ENCODE data around the gene RANBP9.

DNA sequence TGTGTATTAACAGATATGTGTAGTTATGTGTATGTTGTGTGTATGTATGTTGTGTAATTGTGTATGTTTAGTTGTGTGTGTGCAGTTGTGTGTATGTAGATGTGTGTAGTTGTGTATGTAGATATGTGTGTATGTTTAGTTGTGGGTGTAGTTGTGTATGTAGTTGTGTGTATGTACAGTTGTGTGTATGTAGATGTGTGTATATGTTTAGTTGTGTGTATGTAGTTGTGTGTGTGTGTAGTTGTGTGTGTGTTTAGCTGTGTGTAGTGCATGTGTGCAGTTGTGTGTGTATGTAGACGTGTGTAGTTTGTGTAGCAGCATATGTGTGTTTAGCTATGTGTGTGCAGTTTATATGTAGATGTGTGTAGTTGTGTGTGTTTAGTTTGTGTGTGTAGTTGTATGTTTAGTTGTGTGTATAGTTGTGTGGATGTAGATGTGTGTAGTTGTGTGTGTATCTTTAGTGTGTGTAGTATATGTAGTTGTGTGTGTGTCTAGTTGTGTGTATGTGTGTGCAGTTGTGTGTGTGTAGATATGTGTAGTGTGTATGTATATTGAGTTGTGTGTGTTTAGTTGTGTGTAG is 121.0 kb downstream of the RANBP9 start:
- TF ChIP-seq EZH2 (IDR thresholded peaks at IDR 0.05; ENCODE audit: borderline replicate concordance) (no peak), EZH2phosphoT487 (IDR thresholded peaks at IDR 0.05; ENCODE audit: low read depth, severe bottlenecking, unreplicated experiment) (no peak)
- TF ChIP-seq, protein P1, sequence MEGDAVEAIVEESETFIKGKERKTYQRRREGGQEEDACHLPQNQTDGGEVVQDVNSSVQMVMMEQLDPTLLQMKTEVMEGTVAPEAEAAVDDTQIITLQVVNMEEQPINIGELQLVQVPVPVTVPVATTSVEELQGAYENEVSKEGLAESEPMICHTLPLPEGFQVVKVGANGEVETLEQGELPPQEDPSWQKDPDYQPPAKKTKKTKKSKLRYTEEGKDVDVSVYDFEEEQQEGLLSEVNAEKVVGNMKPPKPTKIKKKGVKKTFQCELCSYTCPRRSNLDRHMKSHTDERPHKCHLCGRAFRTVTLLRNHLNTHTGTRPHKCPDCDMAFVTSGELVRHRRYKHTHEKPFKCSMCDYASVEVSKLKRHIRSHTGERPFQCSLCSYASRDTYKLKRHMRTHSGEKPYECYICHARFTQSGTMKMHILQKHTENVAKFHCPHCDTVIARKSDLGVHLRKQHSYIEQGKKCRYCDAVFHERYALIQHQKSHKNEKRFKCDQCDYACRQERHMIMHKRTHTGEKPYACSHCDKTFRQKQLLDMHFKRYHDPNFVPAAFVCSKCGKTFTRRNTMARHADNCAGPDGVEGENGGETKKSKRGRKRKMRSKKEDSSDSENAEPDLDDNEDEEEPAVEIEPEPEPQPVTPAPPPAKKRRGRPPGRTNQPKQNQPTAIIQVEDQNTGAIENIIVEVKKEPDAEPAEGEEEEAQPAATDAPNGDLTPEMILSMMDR (IDR thresholded peaks at IDR 0.05; ENCODE audit: poor library complexity), result no peak

Data from hepatocyte (in vitro differentiated cells).